Pons (tissue), 1 donor: ENCODE measurements around the gene TNS4.

Experiments used
- DNase-seq: peaks from one replicate; pipeline ENCODE4 v3.0.0-alpha.2; 2016; ENCODE audit warnings: low spot score

Gene TNS4

DNA sequence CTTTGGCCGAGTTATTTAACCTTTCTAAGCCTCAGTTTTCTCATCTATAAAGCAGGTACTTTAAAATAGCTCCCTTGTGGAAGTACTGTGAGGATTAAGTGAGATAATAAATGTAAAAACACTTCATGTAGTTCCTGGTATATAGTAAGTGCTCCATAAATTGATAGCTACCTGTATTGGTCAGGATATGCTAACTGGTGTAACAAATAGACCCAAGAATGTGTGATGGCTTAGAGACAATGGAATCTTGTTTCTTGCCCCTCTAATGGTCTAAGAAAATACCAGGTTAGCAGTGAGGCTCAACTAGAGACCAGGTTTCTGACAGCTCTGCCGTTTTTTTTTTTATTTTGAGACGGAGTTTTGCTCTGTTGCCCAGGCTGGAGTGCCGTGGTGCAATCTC, 34.0 kb upstream of the TNS4 start:
- no peak for DNase-seq

DNA sequence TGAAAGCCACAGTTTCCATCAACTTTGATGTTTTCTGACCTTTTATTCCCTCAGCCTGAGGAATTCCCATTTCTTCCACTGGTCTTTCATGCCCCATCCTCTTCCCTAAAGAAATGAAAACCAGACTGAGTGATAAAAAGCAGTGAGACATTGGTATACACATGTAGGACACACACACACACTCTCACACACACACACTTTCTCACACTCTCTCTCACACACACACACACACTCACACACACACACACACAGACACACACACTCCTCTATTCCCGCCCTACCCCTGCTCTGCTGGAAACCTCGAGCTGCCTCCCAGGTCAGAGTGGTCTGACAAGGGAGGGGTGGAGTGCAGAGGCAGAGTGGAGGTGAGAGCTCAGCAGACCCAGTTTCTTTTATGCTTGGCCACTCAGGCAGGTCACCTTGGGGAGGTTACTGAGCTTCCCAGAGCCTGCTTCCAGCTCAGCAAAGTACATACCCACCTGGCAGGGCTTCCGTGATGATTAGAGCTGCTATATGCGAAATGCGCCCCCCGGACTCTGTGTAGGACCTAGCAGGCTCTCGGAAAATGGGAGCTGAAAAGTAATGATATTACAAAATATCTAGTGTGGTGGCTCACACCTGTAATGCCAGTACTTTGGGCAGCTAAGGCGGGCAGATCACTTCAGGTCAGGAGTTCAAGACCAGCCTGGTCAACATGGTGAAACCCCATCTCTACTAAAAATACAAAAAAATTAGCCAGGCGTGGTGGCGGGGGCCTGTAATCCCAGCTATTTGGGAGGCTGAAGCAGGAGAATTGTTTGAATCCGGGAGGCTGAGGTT, 33.2 kb upstream of the TNS4 start:
- no peak for DNase-seq

GRCh38 chr17:40533896-40534295, 32.5 kb upstream of the TNS4 start:
- DNase-seq, result no peak

GRCh38 chr17:40532520-40533253, 31.3 kb upstream of the TNS4 start:
- no peak for DNase-seq

DNA sequence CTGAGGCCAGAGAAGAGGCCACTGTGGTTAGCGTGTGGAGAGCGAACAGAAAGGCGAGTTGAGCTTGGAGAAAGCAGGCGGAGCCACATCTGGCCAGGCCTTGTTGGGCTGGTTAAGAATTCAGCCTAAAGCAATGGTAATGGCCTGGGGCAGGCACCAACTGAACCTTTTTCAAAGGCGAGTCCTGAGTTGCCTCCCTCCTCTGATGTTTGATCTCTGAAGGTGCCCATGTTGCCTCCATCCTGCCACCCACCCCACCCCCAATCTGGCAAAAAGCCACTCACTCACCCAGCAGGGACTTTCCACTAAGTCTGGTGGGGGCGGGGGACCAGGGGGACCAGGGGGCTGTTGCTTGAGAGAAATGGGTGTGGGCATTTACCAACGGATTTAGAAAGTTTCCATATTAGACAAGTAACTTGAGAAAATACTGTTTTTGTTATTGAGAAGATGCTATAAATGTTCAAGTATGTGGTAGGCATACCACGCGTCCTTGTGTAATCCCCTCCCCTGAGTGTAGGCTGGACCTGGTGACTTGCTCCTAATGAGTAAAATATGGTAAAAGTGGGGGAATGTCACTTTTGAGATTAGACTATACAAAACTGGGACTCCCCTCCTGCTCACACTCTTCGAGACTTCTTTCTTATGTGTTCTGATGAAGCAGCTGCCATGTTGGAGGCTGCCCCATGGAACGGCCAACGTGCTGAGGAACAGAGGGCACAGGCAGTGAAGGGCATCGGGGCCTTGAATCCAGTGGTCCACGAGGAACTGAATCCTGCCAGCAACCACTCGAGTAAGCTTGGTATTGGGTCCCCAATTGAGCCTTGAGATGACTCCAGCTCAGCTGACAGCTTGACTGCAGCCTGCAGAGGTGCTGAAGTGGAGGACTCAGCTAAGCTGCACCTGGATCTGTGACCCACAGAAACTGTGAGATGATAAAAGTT, 29.9 kb upstream of the TNS4 start:
- no peak for DNase-seq

DNA sequence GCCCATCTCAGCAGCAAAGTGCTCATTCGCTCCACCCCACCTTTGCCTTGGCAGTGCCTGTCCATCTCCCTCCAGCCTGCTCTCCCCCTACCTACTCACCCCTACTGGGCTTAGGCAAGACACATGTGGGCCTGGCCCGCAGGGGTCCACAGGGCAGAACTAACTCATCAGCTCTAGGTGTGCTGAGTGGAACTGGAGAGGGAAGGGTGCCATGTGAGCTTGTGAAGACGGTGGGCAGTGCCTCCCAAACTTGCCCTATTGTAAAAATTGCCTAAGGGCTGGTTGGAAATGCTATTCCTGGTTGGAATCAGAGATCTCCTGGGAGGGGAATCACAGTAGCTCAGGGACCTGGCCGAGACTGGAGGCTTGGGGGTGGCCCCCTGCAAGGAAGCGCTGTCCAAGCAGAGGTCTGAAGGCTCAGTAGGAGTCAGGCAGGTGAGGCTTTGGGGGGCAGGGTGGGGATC, 29.1 kb upstream of the TNS4 start:
- DNase-seq, result no peak

DNA sequence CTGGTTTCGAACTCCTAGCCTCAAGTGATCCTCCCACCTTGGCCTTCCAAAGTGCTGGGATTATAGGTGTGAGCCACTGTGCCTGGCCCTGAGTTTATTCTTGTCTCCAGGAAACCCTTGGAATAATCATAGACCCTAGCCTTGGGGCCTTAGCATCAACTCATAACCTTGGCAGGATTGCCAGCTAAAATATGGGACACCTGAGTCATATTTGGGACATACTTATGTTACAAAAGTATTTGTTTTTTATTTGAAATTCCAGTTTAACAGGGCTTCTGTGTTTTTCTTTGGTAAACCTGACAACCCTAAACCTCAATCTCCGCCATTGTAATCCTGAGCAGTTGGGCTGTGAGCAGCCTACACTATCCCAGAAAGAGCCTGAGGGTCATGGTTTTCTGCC, 28.6 kb upstream of the TNS4 start:
- DNase-seq, result no peak

- DNase-seq, result no peak
Measured at GRCh38 chr17:40528692-40529417, 27.4 kb upstream of the TNS4 start.

- no peak for DNase-seq
Measured at GRCh38 chr17:40526668-40527067, 25.2 kb upstream of the TNS4 start.

- no peak for DNase-seq
Measured at GRCh38 chr17:40525294-40525693, 23.9 kb upstream of the TNS4 start.

- DNase-seq, result no peak
Measured at GRCh38 chr17:40524243-40524965, 23.0 kb upstream of the TNS4 start.

DNA sequence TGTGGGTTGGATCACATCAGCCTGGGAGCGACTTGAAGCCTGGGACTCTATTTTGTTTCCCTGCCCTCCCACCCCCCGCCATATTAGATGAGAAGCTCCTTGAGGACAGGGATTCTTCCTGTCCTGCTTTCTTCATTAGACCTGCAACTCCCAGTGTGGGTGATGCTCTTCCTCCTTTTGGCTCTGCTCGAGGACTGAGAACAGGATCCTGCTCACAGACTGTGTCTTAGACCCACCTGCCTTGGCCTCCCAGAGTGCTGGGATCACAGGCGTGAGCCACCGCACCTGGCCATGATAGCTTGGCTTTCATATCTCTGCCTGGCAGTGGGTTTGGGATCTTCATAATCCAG, 21.5 kb upstream of the TNS4 start:
- DNase-seq, result no peak

- no peak for DNase-seq
Measured at GRCh38 chr17:40522250-40522960, 21.0 kb upstream of the TNS4 start.

- no peak for DNase-seq
Measured at GRCh38 chr17:40520991-40521453, 19.6 kb upstream of the TNS4 start.

DNA sequence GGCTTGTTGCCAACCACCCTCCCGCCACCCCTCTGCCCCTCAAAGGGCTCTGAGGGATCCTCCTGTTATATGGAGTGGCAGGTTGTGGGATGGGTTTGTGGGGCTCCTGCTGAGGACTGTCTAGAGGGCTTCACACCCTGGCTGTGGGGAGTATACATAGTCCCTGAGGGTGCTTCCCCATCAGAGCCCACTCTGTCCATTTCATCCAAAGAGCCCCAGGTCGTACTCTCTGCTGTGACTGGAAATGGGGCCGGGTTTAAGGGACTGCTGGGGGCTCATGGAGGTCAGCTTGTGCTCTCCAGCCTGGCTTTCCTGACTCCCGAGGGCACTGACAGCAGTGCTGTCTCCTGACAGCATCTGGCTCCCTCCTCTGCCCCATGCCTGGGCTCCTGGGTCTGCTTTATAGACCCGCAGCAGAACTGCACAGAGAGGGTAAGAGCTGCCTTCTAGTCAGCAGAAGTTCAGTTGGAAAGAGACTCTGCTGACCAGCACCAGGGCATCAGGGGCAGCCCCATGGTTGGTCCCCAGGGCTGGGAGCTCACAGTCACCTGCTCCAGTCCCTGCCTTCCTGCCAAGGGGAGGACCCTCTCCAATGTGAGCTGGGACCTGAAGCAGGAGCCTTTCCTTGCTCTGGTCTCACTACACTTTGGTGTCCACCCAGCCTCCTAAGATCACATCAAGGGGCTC, 17.8 kb upstream of the TNS4 start:
- DNase-seq, result no peak

- no peak for DNase-seq
Measured at GRCh38 chr17:40518401-40519088, 17.1 kb upstream of the TNS4 start.

DNA sequence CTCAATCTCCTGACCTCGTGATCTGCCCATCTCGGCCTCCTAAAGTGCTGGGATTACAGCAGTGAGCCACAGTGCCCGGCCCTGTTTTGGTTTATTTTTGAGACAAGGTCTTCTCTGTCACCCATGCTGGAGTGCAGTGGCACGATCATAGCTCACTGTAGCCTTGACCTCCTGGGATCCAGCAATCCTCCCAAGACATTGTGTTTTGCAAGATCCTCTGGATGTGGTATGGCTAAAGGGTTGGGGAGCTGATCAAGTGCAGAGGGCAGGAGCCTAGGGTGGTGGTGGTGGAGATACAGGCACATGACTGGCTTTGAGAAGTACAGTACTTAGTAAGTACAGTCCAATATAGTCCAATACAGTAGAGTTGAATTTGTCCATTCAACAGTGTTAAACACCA, 16.6 kb upstream of the TNS4 start:
- DNase-seq, result no peak

DNA sequence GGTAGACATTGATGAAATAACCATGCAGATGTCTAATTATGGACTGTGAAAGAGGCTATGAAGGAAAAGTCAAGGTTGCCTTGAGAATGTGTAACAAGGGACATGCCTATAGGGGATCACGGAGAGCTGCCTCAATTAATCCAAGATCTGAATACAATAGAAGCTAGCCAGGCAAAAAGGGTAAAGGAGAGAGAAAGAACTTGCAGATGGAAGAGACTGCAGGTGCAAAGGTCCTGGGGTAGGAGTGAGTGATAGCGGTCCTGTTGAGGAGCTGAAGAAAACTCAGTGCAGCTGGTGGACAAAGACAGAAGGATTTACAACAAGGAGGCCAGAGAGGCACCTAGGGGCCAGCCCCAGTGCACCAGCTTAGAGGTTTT, 15.9 kb upstream of the TNS4 start:
- DNase-seq, result no peak
